Stimulated activated CD8-positive, alpha-beta memory T cell treated with anti-CD3 and anti-CD28 coated beads, Interleukin-7, amount 100 ng/mL, for 48 hours (primary cell): ENCODE results near the gene ERC2.

ENCODE experiments used
- DNase-seq, 2 donors: peaks; one replicate each; pipeline ENCODE4 v3.0.0-alpha.2; 2020; ENCODE audit warnings: low read depth in 1 of 2; ENCODE audit errors: extremely low read depth in 1 of 2

Gene ERC2

GRCh38 chr3:55474213-55474632, 994.0 kb downstream of the ERC2 start:
- no peak for DNase-seq

GRCh38 chr3:55473788-55474187, 994.5 kb downstream of the ERC2 start:
- no peak for DNase-seq

- no peak for DNase-seq
Observed at GRCh38 chr3:55471522-55472280, 996.6 kb downstream of the ERC2 start.

GRCh38 chr3:55471084-55471483, 997.2 kb downstream of the ERC2 start:
- DNase-seq, result no peak

GRCh38 chr3:55469957-55470526, 998.2 kb downstream of the ERC2 start:
- DNase-seq, result no peak

- no peak for DNase-seq
Observed at GRCh38 chr3:55468251-55468650, 1000.0 kb downstream of the ERC2 start.

- DNase-seq, result no peak
Observed at GRCh38 chr3:55467099-55467498, 1001.2 kb downstream of the ERC2 start.

- no peak for DNase-seq
Observed at GRCh38 chr3:55466526-55466925, 1001.7 kb downstream of the ERC2 start.

- no peak for DNase-seq
Observed at GRCh38 chr3:55461896-55462295, 1006.4 kb downstream of the ERC2 start.

GRCh38 chr3:55459838-55460237, 1008.4 kb downstream of the ERC2 start:
- DNase-seq, result no peak
